Tibial artery (tissue), 4 donors: Measurements from ENCODE around the gene ANKLE1.

Experiments used
- DNase-seq, 2 donors: peaks; one replicate each; pipeline ENCODE4 v3.0.0-alpha.2; 2019
- H3K27ac ChIP-seq, 2 donors: fragments of 200-600 bp; sonication (generic) in 1 of 2; 1 replicate in 1 of 2; 2 replicates in 1 of 2; pipeline ENCODE4 v1.5.1; 2018 to 2019; ENCODE audit warnings: mild to moderate bottlenecking in 1 of 2
- H3K27me3 ChIP-seq, 2 donors: fragments of 200-600 bp; sonication (generic) in 1 of 2; one replicate each; pipeline versions ENCODE4 v1.5.1 to v1.6.0; 2016 to 2019
- H3K36me3 ChIP-seq, 3 donors: fragments of 200-600 bp; sonication (generic) in 2 of 3; one replicate each; pipeline ENCODE4 v1.5.1; 2016 to 2019; ENCODE audit warnings: mild to moderate bottlenecking in 2 of 3
- H3K4me1 ChIP-seq, 4 donors: fragments of 200-600 bp; sonication (generic) in 2 of 4; 1 replicate in 3 of 4; 2 replicates in 1 of 4; pipeline ENCODE4 v1.5.1; 2016 to 2019
- H3K4me3 ChIP-seq, 2 donors: fragments of 200-600 bp; sonication (generic) in 1 of 2; 1 replicate in 1 of 2; 2 replicates in 1 of 2; pipeline ENCODE4 v1.5.1; 2018 to 2019; ENCODE audit warnings: mild to moderate bottlenecking in 2 of 2
- H3K9me3 ChIP-seq, 3 donors: fragments of 200-600 bp; sonication (generic) in 1 of 3; one replicate each; pipeline ENCODE4 v1.5.1; 2016 to 2019
- CTCF ChIP-seq, 2 experiments: fragments of 200-600 bp in 1 of 2; fragments of 450-650 bp in 1 of 2; IDR thresholded peaks; one replicate each; pipeline ENCODE4 v1.5.1; 2017 to 2019; ENCODE audit warnings: antibody characterized with exemption in 2 of 2, mild to moderate bottlenecking in 1 of 2, moderate library complexity in 1 of 2
- intact Hi-C: fragments of 100-400 bp; cut with DNase I; formaldehyde crosslinking; loops from one replicate; pipeline ENCODE4 v1.15.0; 2023; ENCODE audit warnings: low total_unique reads

ANKLE1 gene

GRCh38 chr19:17249887-17250548 lies 31.7 kb upstream of the ANKLE1 start:
- no peaks in the 10 kb centered on the region for H3K36me3 ChIP-seq
- intact Hi-C loops = no loop called here
- peaks cover 0 to 18% (median 7%) of the 10 kb centered on the region in 4 donors for H3K4me1 ChIP-seq
- H3K27ac ChIP-seq = no peak overlapping the region
- no peaks in the 10 kb centered on the region for H3K27me3 ChIP-seq
- no peak for TF ChIP-seq CTCF (IDR thresholded peaks at IDR 0.05)
- DNase-seq = no peak
- no peak overlapping the region for H3K4me3 ChIP-seq
- H3K9me3 ChIP-seq = no peaks in the 10 kb centered on the region

GRCh38 chr19:17254636-17255035 lies 27.1 kb upstream of the ANKLE1 start:
- intact Hi-C loops = no loop called here
- no peak overlapping the region for H3K27ac ChIP-seq
- H3K4me3 ChIP-seq = no peak overlapping the region
- DNase-seq = no peak
- peaks cover 0 to under 1% (median 0%) of the 10 kb centered on the region in 4 donors for H3K4me1 ChIP-seq
- peaks cover 0 to 6% (median 0%) of the 10 kb centered on the region in 3 donors for H3K9me3 ChIP-seq
- no peaks in the 10 kb centered on the region for H3K36me3 ChIP-seq
- TF ChIP-seq CTCF (IDR thresholded peaks at IDR 0.05) = no peak
- no peaks in the 10 kb centered on the region for H3K27me3 ChIP-seq

- Histone ChIP-seq H3K4me3 (no peak overlapping the region), H3K4me1 (no peaks in the 10 kb centered on the region), H3K27ac (no peak overlapping the region), H3K27me3 (no peaks in the 10 kb centered on the region), H3K9me3 (peaks cover 0 to 9% (median 0%) of the 10 kb centered on the region in 3 donors), H3K36me3 (no peaks in the 10 kb centered on the region)
- TF ChIP-seq CTCF (IDR thresholded peaks at IDR 0.05) = no peak
- intact Hi-C loops = no loop called here
- no peak for DNase-seq
These were observed 26.5 kb upstream of the ANKLE1 start for GRCh38 chr19:17255150-17255621.

- Histone ChIP-seq H3K9me3 (peaks cover 0 to 9% (median 0%) of the 10 kb centered on the region in 3 donors), H3K27me3 (no peaks in the 10 kb centered on the region), H3K27ac (no peak overlapping the region), H3K4me1 (no peaks in the 10 kb centered on the region), H3K4me3 (no peak overlapping the region), H3K36me3 (no peaks in the 10 kb centered on the region)
- no peak for DNase-seq
- intact Hi-C loops = no loop called here
- no peak for TF ChIP-seq CTCF (IDR thresholded peaks at IDR 0.05)
These were observed 25.6 kb upstream of the ANKLE1 start for GRCh38 chr19:17256130-17256529.

- Histone ChIP-seq H3K4me3 (no peak overlapping the region), H3K4me1 (no peaks in the 10 kb centered on the region), H3K27ac (no peak overlapping the region), H3K9me3 (peaks cover 0 to 9% (median 0%) of the 10 kb centered on the region in 3 donors), H3K36me3 (no peaks in the 10 kb centered on the region), H3K27me3 (no peaks in the 10 kb centered on the region)
- no peak for DNase-seq
- intact Hi-C loops = no loop called here
- no peak for TF ChIP-seq CTCF (IDR thresholded peaks at IDR 0.05)
These were observed 22.5 kb upstream of the ANKLE1 start for GRCh38 chr19:17259118-17259780.
